Kidney tubule cell (primary cell): Measurements from ENCODE around the gene SLC10A2.

Source experiments
- DNase-seq: peaks from one replicate; pipeline ENCODE4 v3.0.0-alpha.2; 2018; ENCODE audit warnings: low spot score

The SLC10A2 gene

DNA sequence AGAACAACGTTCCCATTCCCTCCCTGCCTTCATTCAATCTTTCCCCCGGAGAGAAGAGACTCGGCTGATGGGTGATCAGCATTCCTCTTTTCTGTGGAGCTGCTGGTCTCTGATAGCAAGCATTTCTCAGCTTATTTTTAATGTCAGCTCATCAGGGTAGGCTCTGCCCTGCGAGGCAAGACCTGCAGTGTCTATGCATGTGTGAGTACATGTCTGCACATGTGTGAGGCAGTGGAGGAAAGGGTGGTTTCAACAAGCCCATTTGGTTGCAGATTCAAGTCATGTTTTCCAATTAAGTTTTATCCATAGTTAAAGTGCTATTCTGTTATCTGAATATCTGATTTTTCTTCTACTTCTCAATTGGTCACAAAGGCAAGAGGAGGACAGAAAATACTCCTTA is 19.5 kb downstream of the SLC10A2 start:
- no peak for DNase-seq

DNA sequence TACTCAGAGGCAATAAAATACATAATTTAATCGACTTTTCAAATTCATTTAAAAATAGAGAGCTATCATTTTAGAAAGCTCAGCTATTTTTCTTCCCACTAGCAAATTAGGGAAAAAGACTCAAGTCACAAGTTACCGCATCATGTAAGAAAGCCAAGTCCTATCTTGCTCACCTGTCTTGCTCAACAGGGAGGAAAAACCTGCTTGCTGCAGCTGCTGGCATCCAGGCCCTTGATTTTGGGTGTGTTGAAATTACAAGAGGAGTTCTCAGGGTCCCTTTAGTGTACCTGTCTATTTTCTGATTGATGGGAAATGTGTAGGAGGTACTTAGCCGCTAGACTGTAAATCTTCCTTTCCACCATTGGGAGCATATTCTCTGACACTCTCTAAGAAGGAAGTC is 22.2 kb downstream of the SLC10A2 start:
- DNase-seq = no peak

DNA sequence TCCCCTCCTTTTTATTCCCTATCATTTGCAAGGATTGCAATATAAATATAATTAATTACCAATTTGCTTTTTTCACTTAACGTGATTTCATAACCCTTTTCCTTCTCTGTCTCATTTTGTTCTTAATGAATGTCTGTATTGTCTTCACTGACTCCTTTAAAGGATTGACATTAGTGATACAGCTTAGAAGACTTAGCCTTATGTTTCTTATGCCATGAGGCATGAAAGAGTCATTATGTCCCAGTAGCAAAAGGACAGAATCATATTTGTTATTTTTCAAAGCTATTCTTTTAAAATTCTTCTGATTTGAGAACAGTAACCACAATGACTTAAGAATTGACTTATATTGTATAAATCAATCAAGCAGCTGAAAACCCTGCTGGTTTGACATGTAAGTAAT is 26.2 kb downstream of the SLC10A2 start:
- DNase-seq = no peak

DNA sequence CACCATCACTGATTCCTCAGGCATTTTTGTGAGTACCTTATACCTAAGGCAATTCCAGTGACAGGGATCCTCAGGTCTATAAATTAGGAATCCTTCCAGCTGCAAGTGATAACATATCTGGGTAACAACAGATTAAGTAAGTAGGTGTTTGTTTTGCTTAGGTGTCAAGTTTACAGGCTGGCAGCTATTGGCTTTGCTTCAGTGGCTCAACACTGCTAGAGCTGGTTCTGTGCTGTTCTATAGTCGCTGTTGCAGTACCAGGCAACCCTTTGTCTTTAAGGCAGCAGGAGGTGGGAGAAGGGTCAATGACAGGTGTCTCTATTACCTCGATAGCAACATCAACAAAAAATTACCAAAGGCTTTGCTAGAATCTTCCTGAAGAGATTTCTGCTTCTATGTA is 27.0 kb downstream of the SLC10A2 start:
- DNase-seq = no peak

DNA sequence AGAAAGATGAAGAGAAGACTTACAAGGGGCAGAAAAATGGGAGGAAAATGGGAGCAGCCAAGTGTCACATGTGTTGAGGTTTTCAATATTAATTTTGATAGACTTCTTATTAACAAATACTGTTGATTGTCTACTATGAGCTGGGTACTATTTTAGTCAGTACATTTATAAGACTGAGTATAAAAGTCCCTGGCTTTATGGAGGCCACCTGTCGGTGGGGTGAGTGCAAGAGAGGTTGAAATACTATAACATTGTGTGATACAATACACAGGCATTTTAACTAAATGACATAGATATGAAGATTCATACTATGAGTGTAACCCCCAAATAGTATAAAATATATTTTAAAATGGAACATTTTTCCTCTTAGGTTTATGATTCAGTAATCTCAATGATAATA is 29.9 kb downstream of the SLC10A2 start:
- DNase-seq = no peak

DNA sequence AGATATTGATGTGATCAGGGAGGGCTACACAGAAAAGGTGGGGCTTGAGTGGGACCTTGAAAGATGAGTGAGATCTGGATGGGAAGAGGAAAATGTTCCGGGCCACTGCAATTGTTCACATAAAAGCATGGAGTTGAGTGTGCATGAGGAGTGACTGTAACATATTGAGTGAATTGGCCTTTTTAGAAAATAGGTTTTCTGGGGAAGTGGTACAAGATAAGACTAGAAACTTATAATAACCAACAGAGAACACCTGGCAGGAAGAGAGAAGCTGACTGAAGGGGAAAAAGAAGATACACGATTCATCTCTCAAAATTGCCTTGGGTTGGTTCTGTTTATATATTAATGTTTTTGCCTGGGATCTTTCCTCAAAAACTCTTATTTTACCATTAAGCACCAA is 32.2 kb downstream of the SLC10A2 start:
- DNase-seq = no peak

DNA sequence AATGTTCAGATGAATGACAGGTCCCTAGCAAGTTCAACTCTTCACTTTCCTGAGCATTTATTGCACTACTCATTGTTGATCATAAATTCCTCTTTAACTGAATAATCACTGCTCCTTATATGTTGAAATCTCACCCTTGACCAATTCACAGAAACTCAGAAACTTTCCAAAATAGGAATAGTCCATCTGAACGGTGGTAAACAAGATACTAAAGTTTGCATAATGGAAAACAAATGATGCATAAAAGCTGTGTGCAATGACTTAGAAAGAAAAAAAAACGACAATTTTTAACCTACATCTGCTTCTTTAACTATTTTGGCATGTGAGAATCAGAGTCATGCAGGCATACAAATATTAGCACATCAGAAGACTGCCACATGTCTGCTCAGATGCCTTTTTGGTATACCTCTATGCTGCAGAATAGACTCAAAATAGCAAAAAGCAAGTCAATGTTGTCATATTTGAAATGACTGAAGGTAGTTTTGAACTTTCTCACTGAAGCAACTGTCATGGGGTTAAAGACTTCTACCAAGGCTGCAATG is 34.8 kb downstream of the SLC10A2 start:
- DNase-seq = peak; percentile 63

DNA sequence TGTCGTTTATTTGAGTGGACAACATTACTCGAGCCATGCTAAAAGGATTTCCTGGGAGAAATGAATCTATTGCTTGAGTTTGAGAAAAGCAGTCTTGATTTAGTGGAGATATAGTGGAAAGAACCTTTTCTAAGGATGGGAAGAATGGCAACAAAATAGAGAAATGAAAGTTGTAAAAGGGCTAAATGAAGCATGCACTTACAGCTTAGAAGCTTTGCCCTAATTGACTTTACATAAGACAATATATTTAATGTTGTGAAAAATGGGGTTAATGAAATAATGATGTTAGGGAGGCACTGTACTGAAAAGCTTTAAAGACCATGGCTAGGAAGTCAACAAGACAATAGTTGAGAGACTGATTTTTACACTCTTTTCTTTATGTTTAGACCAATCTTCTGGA is 35.4 kb downstream of the SLC10A2 start:
- DNase-seq = no peak

DNA sequence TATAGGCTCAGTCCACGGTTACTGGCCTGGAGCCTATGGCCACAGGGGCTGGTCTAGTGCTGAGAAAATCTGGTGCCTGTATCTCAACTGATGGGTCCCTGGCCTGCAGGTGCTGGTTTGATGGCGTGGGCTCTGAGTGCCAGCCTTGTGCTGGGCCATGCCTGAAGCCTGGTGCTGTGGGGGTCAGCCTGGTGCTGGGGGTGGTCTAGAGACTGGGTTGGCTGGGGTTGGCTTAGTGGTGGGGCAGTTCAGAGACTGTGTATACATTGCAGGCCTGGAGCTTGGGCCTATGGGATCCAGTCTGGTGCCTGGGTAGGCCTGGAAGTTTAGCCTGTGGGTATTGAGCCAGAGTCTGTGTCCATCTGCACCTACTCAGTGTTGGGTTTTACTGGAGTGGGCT is 36.4 kb downstream of the SLC10A2 start:
- DNase-seq = no peak

DNA sequence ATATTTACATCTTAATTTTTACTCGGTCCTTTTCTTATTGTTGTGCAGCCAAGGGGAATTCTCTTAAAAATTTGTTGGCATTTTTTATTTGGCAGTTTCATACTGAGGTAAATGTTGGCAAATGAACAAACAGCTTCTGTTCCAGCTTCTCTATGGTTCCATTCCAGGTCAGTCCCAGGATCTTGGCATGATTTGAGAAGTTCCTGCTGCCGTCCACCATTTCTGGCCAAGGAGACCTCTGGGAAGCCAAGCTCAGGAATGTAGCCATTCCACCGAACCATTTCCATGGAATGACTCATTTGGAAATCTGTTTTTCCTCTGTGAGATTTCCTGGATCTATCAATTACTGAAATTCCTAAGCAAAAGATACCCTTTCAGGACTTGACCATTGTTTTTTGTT is 43.9 kb downstream of the SLC10A2 start:
- peak; percentile 45 for DNase-seq

DNA sequence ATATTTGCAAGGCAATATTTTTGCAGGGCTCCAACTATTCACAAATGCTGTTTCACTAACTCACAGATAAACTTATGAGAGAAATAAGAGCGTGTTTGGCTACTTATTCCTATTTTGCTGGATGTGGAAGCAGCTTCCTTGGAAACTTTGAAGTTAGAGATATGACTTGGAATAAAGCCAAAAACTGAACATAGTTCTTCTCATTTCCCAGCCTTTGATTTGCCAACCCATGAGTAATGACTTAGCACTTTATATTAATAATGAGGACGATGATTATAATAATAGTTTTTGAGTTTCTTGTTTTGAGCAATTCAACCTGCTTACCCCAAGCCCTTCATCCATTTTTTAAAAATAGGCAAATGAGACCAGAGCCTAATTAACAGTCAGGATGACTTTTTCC is 47.7 kb downstream of the SLC10A2 start:
- DNase-seq = no peak

DNA sequence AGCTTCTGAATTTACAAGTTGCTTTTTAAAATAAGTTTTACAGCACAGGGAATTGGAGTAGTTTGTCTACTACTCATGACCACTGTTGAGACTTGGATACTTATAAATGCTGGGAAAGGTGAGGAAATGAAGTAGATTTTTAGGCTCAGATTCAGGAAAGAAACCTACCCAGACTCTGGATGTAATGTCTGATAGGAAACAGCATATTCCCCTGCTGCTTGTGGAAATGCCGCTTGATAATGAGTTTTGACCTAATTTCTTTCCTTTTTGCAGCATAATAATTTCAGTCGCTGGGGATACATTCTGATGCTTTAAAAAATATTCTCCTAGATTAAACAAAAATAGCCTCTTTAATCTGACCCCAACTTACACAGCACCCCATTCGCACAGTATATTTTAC is 53.6 kb downstream of the SLC10A2 start:
- DNase-seq = no peak

DNA sequence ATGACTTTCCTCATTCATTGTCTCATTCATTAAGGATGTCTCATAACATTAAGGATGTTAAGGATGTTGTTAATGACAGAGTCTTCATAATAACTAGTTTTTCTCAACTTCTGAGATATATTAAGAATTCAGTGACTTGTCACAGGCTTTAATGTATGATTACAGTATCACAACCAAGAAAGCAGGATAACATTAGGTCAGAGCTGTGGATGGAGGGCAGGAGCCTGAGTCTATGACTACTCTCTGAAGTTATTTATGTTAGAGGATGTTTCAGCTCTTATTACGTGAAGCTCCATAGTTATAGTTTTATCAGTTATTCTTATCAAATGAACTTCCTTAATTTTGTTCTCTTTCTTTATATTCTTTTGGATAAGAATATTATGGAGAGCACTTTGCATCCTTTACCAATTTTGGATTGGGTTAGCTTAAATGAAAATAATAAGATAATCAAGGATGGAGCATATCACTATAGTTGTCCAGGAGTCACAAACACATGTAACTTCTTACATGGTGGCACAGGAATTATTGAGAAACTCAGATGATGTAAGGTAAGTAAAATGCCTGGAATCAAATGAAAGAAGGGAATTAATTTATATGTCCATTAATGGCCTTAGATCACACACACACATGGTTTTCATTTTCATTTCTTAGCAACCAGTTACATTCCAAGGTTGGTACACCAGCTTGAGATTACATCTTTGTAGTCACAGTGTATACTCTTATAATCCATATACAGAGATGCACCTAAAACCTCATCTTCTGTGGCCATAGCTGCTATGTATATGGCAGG is 57.0 kb downstream of the SLC10A2 start:
- no peak for DNase-seq

DNA sequence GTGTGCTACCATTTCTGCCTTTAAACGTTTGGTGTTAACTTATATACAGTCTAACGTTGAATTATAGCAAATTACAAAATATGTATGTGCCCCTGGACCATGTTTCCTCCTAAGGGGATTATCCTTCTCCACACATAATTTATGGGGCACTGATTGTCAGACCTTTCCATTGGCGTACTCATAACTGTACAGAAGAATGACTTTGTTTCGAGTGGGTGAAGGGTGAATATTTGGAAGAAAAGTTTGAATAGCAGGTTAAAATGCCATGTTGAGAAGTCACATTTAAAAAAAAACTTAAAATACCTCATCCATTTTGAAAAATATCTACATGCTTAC is 58.8 kb downstream of the SLC10A2 start:
- no peak for DNase-seq

DNA sequence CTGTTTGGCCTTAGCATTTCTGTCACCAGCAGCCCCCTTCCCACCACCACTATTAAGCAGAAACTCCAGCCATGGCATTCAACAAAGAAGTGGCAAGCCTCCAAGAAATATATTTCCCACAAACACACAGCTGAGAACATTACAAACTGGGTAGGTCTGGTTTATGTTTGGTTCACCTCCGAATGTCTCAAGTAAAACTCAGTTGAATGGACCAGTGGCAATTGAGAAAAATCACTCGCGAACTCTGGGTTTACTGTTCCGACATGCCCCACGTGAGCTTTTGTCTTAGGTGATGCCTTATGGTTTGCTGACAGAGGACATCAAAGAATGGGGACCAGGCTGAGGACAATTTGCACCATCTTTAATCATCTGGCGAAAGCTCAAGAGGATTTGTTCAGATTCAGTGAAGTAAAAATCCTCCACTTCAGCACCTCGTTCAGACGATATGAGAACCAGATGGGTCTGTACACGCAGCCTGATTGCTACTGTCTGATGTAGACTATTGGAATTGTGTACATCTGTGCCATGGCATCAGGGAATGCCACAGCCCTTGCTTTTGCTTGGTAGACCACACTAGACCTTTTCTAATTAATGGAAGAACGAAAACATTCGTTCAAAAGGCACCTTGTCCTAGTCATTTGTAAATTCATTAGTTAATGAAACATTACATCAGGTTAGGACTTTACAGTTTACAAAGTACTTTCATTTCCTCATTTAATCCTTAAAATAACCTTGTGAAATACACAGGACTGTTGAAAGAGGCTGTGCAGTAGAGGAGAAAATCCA is 59.4 kb downstream of the SLC10A2 start:
- no peak for DNase-seq

DNA sequence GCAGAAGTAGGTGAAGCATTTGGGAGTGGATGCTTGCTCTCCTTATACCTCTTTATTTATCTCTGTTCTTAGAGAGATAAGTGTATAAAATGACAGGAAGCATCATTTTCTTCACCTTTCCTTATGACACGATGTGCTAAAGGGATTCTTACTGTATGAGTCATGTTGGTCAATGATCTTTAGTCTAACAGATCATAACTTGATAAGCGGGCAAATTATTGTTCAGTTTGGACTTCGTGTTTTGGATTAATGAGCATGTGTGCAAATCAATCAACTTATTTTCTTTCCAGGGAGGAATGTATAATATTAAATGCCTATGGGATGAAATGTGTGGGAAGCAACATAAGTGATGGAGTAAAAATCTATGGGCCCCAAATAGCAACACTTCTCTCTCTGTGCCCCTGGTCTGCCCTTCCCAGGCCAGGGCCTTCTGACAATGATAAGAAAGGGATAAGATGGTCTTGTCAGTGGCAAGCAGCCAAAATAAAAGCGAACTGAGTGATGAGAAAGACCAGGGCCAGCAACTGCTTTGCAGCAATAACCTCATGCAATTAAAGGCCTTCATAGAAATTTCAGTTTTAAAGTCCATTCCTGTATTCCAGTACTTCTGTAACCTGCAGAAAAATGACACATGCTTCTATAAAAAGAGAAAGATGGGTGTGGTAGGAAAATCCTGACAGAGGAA is 61.4 kb downstream of the SLC10A2 start:
- peak; percentile 14 for DNase-seq

DNA sequence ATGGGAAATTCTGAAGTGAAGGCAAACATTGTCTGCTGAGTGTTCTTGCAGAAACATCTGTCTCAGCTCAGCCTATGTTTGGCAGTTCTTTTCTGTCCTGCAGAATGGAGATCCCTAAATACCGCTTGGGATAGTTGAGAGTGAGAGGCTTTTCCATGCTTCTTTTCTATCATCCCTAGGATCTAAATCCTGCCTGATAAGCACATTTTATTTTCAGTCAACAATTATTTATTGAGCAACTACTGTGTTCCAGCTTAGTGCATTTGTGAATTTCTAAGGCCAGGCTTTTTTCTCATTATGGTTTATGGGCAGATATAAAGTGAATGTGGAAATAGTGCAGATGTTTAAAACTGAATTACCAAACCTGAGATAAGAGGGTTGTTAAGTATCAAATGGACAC is 62.6 kb downstream of the SLC10A2 start:
- DNase-seq = no peak

DNA sequence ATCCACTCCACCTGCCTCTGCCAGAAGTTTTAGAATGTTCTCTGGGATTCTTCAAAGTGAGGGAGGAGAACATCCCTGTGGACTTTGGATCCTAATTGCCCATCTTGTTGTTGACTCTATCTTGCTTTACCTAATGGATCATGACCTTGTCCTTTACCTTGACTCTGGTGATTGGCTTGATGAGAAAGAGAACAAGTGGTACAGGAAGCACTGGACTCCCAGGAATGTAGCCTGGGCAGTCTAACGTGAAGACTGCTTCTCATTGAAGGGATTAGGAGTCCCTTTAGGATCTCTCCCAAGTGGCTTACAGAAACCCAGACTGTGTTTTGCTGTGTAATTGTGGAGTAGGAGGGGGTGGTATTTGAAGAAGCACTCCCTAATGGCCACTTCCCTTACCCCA is 63.9 kb downstream of the SLC10A2 start:
- DNase-seq = no peak

DNA sequence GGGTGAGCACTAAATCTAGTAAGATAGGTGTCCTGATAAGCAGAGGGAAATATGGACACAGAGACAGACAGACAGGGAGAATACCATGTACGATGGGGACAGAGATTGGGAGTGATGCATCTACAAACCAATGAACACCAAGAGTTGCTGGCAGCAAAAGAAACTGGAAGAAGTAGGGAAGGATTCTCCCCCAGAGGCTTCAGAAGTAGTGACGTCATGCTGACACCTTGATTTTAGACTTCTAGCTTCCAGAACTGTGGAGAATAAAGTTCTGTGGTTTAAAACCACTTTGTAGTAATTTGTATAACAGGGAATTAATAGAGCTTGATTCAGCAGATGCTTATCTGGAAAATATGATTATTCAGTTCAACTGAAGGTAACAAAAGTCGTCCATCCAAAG is 66.1 kb downstream of the SLC10A2 start:
- DNase-seq = no peak

DNA sequence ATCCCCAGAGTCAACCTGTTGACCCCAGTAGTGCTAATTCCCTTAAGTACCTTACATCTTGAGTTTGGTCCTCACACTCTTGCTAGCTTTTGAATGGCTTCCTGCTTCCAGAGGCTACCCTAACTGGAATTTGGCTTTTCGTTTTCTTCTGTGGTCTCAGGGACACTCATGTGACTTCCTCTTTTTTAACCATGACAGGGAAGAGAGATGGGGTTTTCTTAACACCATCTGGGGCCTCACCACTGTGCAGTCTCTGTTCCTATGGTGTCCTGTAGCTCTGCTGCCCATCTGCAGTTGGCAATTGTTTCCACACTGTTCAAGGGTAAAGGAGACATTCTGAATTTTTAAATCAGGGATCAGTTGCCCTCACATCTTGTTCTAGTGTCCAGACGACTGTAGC is 66.7 kb downstream of the SLC10A2 start:
- DNase-seq = no peak
